Hepatocyte (in vitro differentiated cells): ENCODE measurements around the gene GRIPAP1. TPM values are rescaled to one million over a fixed set of nuclear protein-coding genes. Genes with fewer than 3 reads are reported as not detected.

Experiments used
- DNase-seq: peaks from one replicate; pipeline ENCODE4 v3.0.0-alpha.2; 2016; ENCODE audit warnings: low spot score
- H2AFZ ChIP-seq: fragments of 200-600 bp; sonication (generic); 2 replicates; pipeline ENCODE4 v1.6.0; 2016; ENCODE audit warnings: antibody characterized with exemption, mild to moderate bottlenecking
- H3K27ac ChIP-seq: fragments of 200-600 bp; sonication (generic); 2 replicates; pipeline ENCODE4 v1.5.1; 2016; ENCODE audit warnings: mild to moderate bottlenecking
- H3K27me3 ChIP-seq: fragments of 200-600 bp; sonication (generic); 2 replicates; pipeline ENCODE4 v1.6.1; 2016
- H3K36me3 ChIP-seq: fragments of 200-600 bp; sonication (generic); replicated peaks from 2 replicates; pipeline ENCODE4 v1.5.1; 2016; ENCODE audit warnings: low read depth; ENCODE audit not compliant: insufficient read depth
- H3K4me1 ChIP-seq: fragments of 200-600 bp; sonication (generic); 2 replicates; pipeline ENCODE4 v1.5.1; 2016; ENCODE audit warnings: mild to moderate bottlenecking, moderate library complexity; ENCODE audit not compliant: insufficient read depth
- H3K4me2 ChIP-seq: fragments of 200-600 bp; sonication (generic); 2 replicates; pipeline ENCODE4 v1.6.0; 2016
- H3K4me3 ChIP-seq: fragments of 200-600 bp; sonication (generic); 2 replicates; pipeline ENCODE4 v1.5.1; 2016; ENCODE audit warnings: mild to moderate bottlenecking
- H3K79me2 ChIP-seq: fragments of 200-600 bp; sonication (generic); 2 replicates; pipeline ENCODE4 v1.6.0; 2017; ENCODE audit warnings: mild to moderate bottlenecking
- H3K9me2 ChIP-seq: fragments of 200-600 bp; sonication (generic); replicated peaks from 2 replicates; pipeline ENCODE4 v1.6.0; 2017; ENCODE audit warnings: mild to moderate bottlenecking; ENCODE audit not compliant: insufficient read depth
- H3K9me3 ChIP-seq: fragments of 200-600 bp; sonication (generic); 2 replicates; pipeline ENCODE4 v1.5.1; 2016; ENCODE audit warnings: low read depth, mild to moderate bottlenecking
- H4K20me1 ChIP-seq: fragments of 200-600 bp; sonication (generic); 2 replicates; pipeline ENCODE4 v1.6.0; 2016; ENCODE audit warnings: mild to moderate bottlenecking; ENCODE audit not compliant: insufficient read depth, poor library complexity, severe bottlenecking
- CTCF ChIP-seq: fragments of 200-600 bp; sonication (generic); IDR thresholded peaks from 2 replicates; pipeline ENCODE4 v1.5.1; 2016; ENCODE audit warnings: antibody characterized with exemption, mild to moderate bottlenecking; ENCODE audit not compliant: poor library complexity
- EZH2 ChIP-seq: fragments of 200-600 bp; sonication (generic); IDR thresholded peaks from 2 replicates; pipeline ENCODE4 v1.6.1; 2016; ENCODE audit warnings: antibody characterized with exemption, mild to moderate bottlenecking, borderline replicate concordance
- EZH2phosphoT487 ChIP-seq: fragments of 200-600 bp; sonication (generic); IDR thresholded peaks from one replicate; pipeline ENCODE4 v1.6.1; 2018; ENCODE audit warnings: antibody characterized with exemption, mild to moderate bottlenecking, low read depth, moderate library complexity; ENCODE audit not compliant: unreplicated experiment, severe bottlenecking
- WGBS: methylation state at CpG from one replicate; pipeline ENCODE4 v1.1.6; 2016; ENCODE audit warnings: low lambda C conversion rate; ENCODE audit errors: missing lambda C conversion rate; 5-methylcytosine and 5-hydroxymethylcytosine counted together
- polyA plus RNA-seq: library from polyadenylated mRNA; unstranded; fragments of >200 nt; fragmentation: Nextera tagmentation; extraction: Ambion mirVana; gene quantifications from 2 replicates; pipeline ENCODE4 v1.2.1, GENCODE V29; 2016
- total RNA-seq: library from RNA; depleted of rRNA; stranded (reverse); fragments of >200 nt; gene quantifications from 2 replicates; pipeline ENCODE4 v1.2.3, GENCODE V29; 2014

Gene GRIPAP1
- total and polyA plus RNA-seq, 2 experiments from 2014 or later: 20.2 to 31.4 TPM

- H3K27ac ChIP-seq: peak overlapping the region; percentile 7
- 81% methylated on average over 3 of the region's 6 CpGs for WGBS
- peak; percentile 55 for DNase-seq
These were observed 27.8 kb upstream of the GRIPAP1 start for GRCh38 chrX:49029876-49030275.

GRCh38 chrX:49019599-49020249, 17.7 kb upstream of the GRIPAP1 start:
- 80% methylated on average over 7 of the region's 7 CpGs for WGBS
- no peak for DNase-seq

More at GRCh38 chrX:49029876-49030275, 27.8 kb upstream of the GRIPAP1 start:
- TF ChIP-seq CTCF (no peak), EZH2phosphoT487 (no peak), EZH2 (no peak)
- H3K9me2 ChIP-seq: no peaks in the 10 kb centered on the region
- H3K79me2 ChIP-seq: no peaks in the 10 kb centered on the region
- no peak overlapping the region for H2AFZ ChIP-seq
- no peak overlapping the region for H3K4me2 ChIP-seq
- no peaks in the 10 kb centered on the region for H3K36me3 ChIP-seq
- H4K20me1 ChIP-seq: no peaks in the 10 kb centered on the region
- no peaks in the 10 kb centered on the region for H3K4me1 ChIP-seq
- H3K4me3 ChIP-seq: no peak overlapping the region
- no peaks in the 10 kb centered on the region for H3K9me3 ChIP-seq
- no peaks in the 10 kb centered on the region for H3K27me3 ChIP-seq

GRCh38 chrX:49019050-49019449, 17.0 kb upstream of the GRIPAP1 start:
- no peaks in the 10 kb centered on the region for H4K20me1 ChIP-seq
- no peaks in the 10 kb centered on the region for H3K79me2 ChIP-seq
- DNase-seq: no peak
- H3K4me1 ChIP-seq: no peaks in the 10 kb centered on the region
- TF ChIP-seq EZH2 (no peak), EZH2phosphoT487 (no peak), CTCF (no peak)
- H3K27ac ChIP-seq: no peak overlapping the region
- H3K4me3 ChIP-seq: no peak overlapping the region
- H3K4me2 ChIP-seq: no peak overlapping the region
- H3K9me2 ChIP-seq: no peaks in the 10 kb centered on the region
- H3K36me3 ChIP-seq: no peaks in the 10 kb centered on the region
- no peak overlapping the region for H2AFZ ChIP-seq
- WGBS: 73% methylated on average over 2 of the region's 2 CpGs
- H3K27me3 ChIP-seq: no peaks in the 10 kb centered on the region
- no peaks in the 10 kb centered on the region for H3K9me3 ChIP-seq

More at GRCh38 chrX:49019599-49020249, 17.7 kb upstream of the GRIPAP1 start:
- Histone ChIP-seq H3K9me2 (no peaks in the 10 kb centered on the region), H3K4me2 (no peak overlapping the region), H3K27me3 (no peaks in the 10 kb centered on the region), H2AFZ (no peak overlapping the region), H3K36me3 (no peaks in the 10 kb centered on the region), H3K79me2 (no peaks in the 10 kb centered on the region), H3K4me1 (no peaks in the 10 kb centered on the region), H3K9me3 (no peaks in the 10 kb centered on the region), H4K20me1 (no peaks in the 10 kb centered on the region), H3K4me3 (no peak overlapping the region), H3K27ac (no peak overlapping the region)
- TF ChIP-seq EZH2 (no peak), EZH2phosphoT487 (no peak), CTCF (no peak)
